ENCODE measurements around the gene SDR39U1.

DNA sequence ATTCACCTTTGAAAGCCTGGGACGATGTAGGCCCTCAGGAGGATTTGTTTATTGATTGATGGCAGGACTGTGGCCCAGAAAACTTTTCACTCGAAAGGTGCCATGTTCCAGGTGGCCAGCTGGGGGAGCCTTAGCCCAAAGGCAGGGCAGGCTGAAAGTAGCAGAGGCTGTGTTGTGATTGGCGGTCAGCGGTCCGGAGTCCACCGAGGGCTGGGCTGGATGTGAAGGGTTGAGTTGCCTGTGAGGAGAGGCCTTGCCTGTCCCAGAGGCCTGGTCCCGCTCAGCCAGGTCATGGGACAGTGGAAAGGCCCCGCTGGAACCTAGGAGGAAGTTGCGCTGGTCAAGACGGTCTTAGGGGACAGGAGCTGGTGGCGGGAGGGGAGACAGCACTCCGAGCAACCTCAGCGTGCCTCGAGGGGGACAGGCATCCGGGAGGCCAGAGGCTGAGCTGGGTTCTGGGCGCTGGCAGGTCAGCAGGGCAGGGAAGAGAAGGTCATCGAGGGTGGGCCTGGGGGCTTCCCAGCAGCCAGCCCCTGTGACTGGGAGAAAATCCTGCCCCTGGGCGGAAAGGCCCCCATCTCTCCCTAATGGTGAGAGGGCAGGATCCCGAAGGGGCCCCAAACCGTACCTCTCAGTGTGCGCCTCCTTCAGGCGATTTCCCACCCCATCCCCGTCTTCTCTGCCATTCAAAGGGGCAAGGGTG, 39.2 kb upstream of the SDR39U1 start:
- TF ChIP-seq NFIC (IDR thresholded peaks at IDR 0.05; ENCODE audit: low read depth, low read length) (no peak), ZNF274 (IDR thresholded peaks at IDR 0.05; ENCODE audit: insufficient read depth, insufficient read length) (no peak), JUND (IDR thresholded peaks at IDR 0.05; ENCODE audit: low read depth, low read length) (no peak), BCL11A (IDR thresholded peaks at IDR 0.05; ENCODE audit: low read depth, low read length) (no peak), ZBED1 (IDR thresholded peaks at IDR 0.05; ENCODE audit: borderline replicate concordance) (no peak), NFYB (IDR thresholded peaks at IDR 0.05; ENCODE audit: insufficient read depth, low read depth, low read length) (0 out of 2 replicates have a peak, but pooled peaks have one; percentile 11), GABPA (IDR thresholded peaks at IDR 0.05; ENCODE audit: low read depth) (no peak), TARDBP (IDR thresholded peaks at IDR 0.05; ENCODE audit: borderline replicate concordance) (no peak), EZH2 (IDR thresholded peaks at IDR 0.05; ENCODE audit: borderline replicate concordance, control insufficient read depth, low read depth, low read length) (no peak)
- TF ChIP-seq, protein P1, sequence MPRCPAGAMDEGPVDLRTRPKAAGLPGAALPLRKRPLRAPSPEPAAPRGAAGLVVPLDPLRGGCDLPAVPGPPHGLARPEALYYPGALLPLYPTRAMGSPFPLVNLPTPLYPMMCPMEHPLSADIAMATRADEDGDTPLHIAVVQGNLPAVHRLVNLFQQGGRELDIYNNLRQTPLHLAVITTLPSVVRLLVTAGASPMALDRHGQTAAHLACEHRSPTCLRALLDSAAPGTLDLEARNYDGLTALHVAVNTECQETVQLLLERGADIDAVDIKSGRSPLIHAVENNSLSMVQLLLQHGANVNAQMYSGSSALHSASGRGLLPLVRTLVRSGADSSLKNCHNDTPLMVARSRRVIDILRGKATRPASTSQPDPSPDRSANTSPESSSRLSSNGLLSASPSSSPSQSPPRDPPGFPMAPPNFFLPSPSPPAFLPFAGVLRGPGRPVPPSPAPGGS (IDR thresholded peaks at IDR 0.05; ENCODE audit: borderline replicate concordance, insufficient read depth, low read depth, low read length, poor library complexity, severe bottlenecking) = no peak
- TF ChIP-seq, protein P2, sequence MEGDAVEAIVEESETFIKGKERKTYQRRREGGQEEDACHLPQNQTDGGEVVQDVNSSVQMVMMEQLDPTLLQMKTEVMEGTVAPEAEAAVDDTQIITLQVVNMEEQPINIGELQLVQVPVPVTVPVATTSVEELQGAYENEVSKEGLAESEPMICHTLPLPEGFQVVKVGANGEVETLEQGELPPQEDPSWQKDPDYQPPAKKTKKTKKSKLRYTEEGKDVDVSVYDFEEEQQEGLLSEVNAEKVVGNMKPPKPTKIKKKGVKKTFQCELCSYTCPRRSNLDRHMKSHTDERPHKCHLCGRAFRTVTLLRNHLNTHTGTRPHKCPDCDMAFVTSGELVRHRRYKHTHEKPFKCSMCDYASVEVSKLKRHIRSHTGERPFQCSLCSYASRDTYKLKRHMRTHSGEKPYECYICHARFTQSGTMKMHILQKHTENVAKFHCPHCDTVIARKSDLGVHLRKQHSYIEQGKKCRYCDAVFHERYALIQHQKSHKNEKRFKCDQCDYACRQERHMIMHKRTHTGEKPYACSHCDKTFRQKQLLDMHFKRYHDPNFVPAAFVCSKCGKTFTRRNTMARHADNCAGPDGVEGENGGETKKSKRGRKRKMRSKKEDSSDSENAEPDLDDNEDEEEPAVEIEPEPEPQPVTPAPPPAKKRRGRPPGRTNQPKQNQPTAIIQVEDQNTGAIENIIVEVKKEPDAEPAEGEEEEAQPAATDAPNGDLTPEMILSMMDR (IDR thresholded peaks at IDR 0.05 in 2 of 3, conservative IDR thresholded peaks at IDR 0.05 in 1 of 3; ENCODE audit: control insufficient read depth in 2 of 3, extremely low read depth in 1 of 3, insufficient read depth in 1 of 3, low read depth in 3 of 3, low read length in 3 of 3) = peak; percentile 78 to 97 (median 90)
